Subcutaneous adipose tissue (tissue), 4 donors: Measurements from ENCODE around the gene MEPCE. TPM values are rescaled to one million over a fixed set of nuclear protein-coding genes. Genes with fewer than 3 reads are reported as not detected.

ENCODE experiments used
- CTCF ChIP-seq: fragments of 450-650 bp; IDR thresholded peaks from one replicate; pipeline ENCODE4 v1.5.1; 2016; ENCODE audit warnings: low read depth, mild to moderate bottlenecking, control low read depth, antibody characterized with exemption, moderate library complexity
- total RNA-seq, 4 donors: library from RNA; depleted of rRNA; stranded (reverse); fragments of >200 nt; gene quantifications; one replicate each; pipeline ENCODE4 v1.1.0, GENCODE V29; 2016

Gene MEPCE
- total RNA-seq, 4 donors from 2014 or later = 21.2 to 28.6 (median 22.3) TPM

- no peak for TF ChIP-seq CTCF
Measured at GRCh38 chr7:100465702-100466311, 36.2 kb downstream of the MEPCE start.

DNA sequence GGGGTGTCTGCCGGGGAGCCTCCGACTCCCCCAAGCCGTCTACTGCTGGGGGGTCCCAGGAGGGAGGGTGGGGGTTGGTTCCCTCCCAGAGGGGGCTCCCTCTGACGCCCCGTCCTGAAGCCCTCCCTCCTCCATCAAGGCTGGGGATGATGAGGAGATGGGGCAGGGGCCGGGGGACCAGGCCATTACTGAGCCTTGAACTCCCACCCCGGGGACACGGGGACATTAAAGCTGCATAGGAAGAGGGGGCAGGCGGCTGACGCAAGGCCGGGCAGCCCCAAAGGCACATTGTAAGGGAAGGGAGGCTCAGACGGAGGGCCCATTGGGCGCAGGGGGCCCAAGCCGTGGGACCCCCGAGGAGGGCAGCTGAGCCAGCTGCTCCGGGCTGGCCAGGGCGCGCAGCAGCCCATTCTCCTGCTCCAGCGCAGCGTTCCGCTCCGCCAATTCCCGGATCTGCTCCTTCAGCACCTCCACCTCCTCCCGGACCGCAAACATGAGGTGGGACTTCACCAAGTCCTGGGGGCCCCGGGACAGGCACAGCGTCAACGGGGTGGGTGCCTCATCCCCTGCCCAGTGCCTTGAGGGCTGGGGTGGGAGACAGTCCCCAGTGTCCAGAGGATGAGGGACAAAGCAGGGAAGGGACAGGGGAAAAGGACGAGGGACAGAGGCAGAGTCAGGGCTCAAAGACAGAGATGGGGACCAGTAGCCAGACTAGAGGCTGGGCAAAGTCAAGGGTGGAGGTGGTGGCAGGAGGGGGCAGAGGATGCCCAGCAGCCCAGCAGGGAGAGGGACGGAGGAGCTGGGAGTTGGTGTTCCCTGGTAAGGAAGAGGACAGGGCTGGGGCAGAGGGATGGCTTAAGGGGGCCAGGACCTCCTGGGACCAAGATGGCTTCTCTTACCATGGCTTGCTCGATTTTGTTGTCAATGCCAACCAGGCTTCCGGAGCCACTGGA lies 37.3 kb downstream of the MEPCE start:
- no peak for TF ChIP-seq CTCF

GRCh38 chr7:100467638-100468373 lies 38.2 kb downstream of the MEPCE start:
- no peak for TF ChIP-seq CTCF

- no peak for TF ChIP-seq CTCF
Measured at GRCh38 chr7:100469227-100470044, 39.8 kb downstream of the MEPCE start.

DNA sequence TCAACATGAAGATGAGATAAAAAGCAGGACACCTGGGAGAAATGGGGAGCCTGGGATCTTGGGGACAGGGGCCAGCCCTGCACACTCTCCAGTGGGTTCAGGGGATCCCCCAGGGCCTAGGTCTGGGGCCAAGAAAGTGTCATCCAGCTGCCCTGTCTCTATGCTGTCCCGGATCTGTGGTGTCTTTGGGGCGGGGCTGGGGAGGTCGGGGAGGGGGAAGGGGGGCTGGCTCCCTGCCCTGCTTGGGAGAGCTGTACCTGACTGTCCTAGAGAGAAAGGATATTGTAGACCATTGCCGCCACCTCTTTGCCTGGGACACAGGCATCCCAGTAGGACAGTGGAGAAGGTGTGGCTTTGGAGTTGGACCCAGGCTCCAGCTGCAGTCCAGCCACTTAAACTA lies 41.4 kb downstream of the MEPCE start:
- no peak for TF ChIP-seq CTCF

GRCh38 chr7:100472121-100472851 lies 42.7 kb downstream of the MEPCE start:
- no peak for TF ChIP-seq CTCF
